22Rv1 (cell line): ENCODE results near the gene RASSF7.

Source experiments
- H3K27ac ChIP-seq: fragments of 450-650 bp; 2 replicates; pipeline ENCODE4 v1.5.1; 2017
- ZFX ChIP-seq: fragments of 450-650 bp; IDR thresholded peaks from 2 replicates; pipeline ENCODE4 v1.6.1; 2017; ENCODE audit warnings: antibody characterized with exemption, borderline replicate concordance
- TF ChIP-seq, protein P1 (sequence below): fragments of 450-650 bp; IDR thresholded peaks from 2 replicates; pipeline ENCODE4 v1.5.1; 2017; ENCODE audit warnings: mild to moderate bottlenecking

RASSF7 gene

DNA sequence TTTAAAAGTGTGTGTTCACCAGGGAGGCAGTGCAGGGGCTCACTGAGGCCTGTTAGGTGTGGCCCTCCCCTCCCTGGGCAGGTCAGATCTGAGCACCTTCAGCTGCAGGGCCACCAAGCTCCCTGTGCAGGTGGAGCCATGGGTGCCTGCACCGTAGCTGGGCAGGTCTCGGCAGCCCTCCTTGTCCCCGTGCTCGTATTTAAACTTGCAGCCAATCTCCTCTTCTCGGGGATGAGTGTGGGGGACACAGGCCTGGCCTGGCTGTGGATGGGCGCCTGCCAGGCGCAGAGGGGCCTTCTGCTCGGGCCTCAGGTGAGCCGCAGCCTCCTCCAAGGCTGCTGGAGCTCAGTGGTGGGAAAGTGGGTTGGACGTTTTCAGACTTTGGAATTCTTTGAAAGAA is 34.6 kb downstream of the RASSF7 start:
- TF ChIP-seq, protein P1, sequence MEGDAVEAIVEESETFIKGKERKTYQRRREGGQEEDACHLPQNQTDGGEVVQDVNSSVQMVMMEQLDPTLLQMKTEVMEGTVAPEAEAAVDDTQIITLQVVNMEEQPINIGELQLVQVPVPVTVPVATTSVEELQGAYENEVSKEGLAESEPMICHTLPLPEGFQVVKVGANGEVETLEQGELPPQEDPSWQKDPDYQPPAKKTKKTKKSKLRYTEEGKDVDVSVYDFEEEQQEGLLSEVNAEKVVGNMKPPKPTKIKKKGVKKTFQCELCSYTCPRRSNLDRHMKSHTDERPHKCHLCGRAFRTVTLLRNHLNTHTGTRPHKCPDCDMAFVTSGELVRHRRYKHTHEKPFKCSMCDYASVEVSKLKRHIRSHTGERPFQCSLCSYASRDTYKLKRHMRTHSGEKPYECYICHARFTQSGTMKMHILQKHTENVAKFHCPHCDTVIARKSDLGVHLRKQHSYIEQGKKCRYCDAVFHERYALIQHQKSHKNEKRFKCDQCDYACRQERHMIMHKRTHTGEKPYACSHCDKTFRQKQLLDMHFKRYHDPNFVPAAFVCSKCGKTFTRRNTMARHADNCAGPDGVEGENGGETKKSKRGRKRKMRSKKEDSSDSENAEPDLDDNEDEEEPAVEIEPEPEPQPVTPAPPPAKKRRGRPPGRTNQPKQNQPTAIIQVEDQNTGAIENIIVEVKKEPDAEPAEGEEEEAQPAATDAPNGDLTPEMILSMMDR = no peak
- TF ChIP-seq ZFX = no peak
- H3K27ac ChIP-seq = no peak overlapping the region

DNA sequence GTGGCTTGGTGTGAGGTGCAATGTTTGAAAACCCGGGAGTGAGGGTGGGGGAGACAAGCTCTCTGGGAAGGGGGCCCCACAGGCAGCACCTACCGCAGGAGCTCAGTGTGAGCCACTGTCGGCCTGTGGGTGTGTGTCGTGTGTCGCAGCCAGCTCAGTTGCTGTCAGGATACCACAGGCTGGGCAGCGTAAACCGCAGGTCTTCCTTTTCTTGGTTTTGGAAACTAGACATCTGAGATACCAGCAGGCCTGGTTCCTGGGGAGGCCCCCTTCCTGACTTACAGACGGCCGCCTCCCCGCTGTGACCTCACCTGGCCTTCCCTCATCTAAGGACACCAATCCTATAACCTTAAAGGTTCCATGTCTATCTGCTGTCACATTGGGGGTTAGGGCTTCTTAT is 35.6 kb downstream of the RASSF7 start:
- H3K27ac ChIP-seq = no peak overlapping the region

DNA sequence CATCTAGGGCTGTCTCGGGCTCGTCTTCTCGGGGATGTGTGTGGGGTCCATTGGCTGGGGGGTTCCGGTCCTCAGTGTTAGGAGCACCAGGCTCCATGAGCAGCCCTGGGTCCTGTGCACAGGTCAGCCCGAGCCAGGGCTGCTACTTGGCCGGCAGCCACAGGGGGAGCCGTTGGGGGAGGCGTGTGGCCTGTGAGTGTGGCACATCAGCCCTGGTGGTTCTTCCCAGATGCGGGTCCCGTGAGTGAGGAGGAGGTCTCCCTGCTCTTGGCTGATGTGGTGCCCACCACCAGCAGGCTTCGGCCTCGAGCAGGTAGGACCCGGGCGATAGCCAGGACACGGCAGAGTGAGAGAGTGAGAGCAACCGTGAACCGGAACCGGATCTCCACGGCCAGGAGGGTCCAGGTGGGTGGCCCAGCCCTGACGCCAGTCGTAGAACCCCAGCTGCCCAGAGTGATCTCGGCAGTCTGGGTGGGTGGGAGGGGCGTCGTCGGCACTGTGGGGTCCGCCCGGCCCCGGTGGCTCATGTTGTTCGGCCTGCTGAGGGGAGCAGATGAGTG is 36.5 kb downstream of the RASSF7 start:
- H3K27ac ChIP-seq = no peak overlapping the region
- no peak for TF ChIP-seq ZFX
- TF ChIP-seq, protein P1 = no peak

More for the DNA sequence above, 35.6 kb downstream of the RASSF7 start:
- no peak for TF ChIP-seq ZFX
- TF ChIP-seq, protein P1 = no peak

DNA sequence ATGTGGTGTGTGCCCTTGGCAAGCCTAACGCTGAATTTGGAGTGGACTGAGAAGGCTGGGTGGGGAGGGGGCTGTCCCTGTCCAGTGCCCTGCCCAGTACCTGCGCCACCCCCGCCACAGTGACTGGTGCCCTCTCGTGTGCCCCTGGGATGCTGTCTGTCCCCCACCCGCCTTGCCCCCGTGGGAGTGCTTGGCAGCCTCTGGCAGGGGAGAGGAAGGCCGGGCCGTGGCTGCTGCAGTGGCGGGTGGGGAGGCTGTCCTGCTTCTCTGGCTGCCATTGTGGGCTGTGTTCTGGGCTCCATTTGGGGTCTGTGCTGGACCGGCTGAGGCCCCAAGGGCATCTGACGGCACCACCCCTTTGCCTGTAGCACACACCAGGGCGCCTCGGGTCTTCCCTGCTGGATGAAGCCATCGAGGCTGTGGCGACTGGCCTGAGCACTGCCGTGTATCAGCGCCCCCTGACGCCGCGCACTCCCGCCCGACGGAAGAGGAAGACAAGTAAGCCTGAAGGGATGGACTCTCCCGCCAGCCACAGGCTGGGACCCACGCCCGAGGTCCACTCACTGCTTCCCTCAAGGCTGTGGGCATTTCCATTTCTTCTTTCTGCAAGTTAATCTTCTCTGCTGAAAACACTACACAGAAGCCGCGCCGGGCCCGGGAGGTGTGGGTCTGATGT is 37.4 kb downstream of the RASSF7 start:
- TF ChIP-seq, protein P1 = no peak
- no peak for TF ChIP-seq ZFX
- H3K27ac ChIP-seq = no peak overlapping the region

DNA sequence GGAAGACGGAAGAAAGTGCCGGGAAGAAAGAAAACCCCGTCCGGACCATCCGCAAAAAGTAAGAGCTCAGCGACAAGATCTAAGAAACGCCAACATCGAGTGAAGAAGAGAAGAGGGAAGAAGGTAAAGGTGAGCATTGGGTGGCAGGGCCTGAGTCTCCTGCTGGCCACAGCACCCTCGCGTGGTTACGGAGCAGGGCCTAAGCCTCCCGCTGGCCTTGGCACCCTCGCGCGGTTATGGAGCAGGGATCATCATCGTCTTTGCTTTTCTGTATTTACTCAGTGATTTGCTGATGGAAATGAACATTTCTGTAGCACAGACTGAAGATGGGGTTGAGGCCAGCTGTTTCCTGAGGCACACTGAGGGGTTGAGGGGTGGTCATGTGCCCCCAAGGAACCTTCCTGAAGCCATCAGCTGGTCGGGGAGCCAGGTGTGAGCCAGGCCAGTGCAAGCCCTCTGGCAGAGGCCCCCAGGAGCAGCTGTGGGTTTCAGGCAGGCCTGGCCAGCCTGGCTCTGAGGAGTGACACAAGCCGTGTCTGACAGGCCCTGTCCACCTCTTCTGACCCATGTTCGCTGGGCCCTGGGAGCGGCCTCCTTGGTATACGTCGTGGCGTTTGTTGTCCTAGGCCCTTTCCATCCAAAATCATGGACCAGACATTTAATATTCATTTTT is 40.9 kb downstream of the RASSF7 start:
- H3K27ac ChIP-seq = no peak overlapping the region
- no peak for TF ChIP-seq ZFX
- TF ChIP-seq, protein P1 = no peak

DNA sequence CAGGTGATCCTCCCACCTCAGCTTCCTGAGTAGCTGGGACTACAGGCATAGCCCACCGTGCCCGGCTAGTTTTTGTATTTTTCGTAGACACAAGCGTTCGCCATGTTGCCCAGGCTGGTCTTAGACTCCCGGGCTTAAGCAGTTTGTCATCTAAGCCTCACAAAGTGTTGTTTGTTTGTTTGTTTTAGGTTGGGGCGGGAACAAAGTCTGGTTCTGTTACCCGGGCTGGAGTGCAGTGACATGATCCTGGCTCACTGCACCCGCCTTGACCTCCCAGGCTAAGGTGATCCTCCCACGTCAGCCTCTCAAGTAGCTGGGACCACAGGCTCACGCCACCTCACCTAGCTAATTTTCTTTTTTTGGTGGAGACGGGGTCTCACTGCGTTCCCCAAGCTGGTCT is 42.4 kb downstream of the RASSF7 start:
- no peak for TF ChIP-seq ZFX
- TF ChIP-seq, protein P1 = no peak
- no peak overlapping the region for H3K27ac ChIP-seq
